Measurements from ENCODE around the gene SPAG17.

Gene SPAG17

GRCh38 chr1:118185084-118185832 lies at the start of gene SPAG17:
SPAG17 (minus strand) TSS chr1:118185228; CDS start chr1:118185157, 71 bp downstream.
- H2AFZ ChIP-seq (ENCODE audit: low read depth, low read length, severe bottlenecking) = no peak within 1 kb of the TSS
- H3F3A ChIP-seq (ENCODE audit: insufficient read depth) = no peaks in the 10 kb centered on the region
- H3K9me2 ChIP-seq (replicated peaks; ENCODE audit: insufficient read depth, low read length) = no peaks in the 10 kb centered on the region
- H3K79me2 ChIP-seq (ENCODE audit: insufficient read depth, low read length) = no peaks in the 10 kb centered on the region
- TF ChIP-seq EZH2phosphoT487 (conservative IDR thresholded peaks at IDR 0.05; ENCODE audit: low read length) (no peak), CTCF (IDR thresholded peaks at IDR 0.05; ENCODE audit: insufficient read depth, low read length, poor library complexity, severe bottlenecking) (no peak)
- H3K27me3 ChIP-seq (ENCODE audit: low read length) = no peaks in the 10 kb centered on the region
- H3K4me2 ChIP-seq (ENCODE audit: low read depth, low read length, poor library complexity, severe bottlenecking) = no peak within 1 kb of the TSS
- no peaks in the 10 kb centered on the region for H4K20me1 ChIP-seq (ENCODE audit: low read depth, low read length)
- no peaks in the 10 kb centered on the region for H3K9me3 ChIP-seq (ENCODE audit: insufficient read depth, low read length)
- no peak within 1 kb of the TSS for H3K9ac ChIP-seq (ENCODE audit: low read length)
- no peak within 1 kb of the TSS for H3K4me3 ChIP-seq (ENCODE audit: insufficient read depth, low read length, poor library complexity, severe bottlenecking)
- no peaks in the 10 kb centered on the region for H3K36me3 ChIP-seq (ENCODE audit: low read length)
- H3K27ac ChIP-seq (ENCODE audit: low read depth, low read length) = no peak within 1 kb of the TSS

DNA sequence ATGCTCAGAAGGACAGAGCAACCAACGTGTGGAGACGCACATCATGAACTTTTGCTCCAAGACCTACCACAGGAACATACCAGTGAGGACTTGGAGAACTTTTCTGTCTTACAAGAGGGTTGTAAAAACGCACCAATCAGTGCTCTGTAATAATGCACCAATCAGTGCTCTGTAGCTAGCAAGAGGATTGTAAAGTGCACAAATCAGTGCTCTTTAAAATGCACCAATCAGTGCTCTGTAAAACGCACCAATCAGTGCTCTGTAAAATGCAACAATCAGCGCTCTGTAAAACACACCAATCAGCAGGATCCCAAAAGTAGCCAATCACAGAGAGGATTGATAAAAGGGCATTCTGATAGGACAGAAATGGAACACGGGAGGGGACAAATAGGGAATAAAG lies 40.4 kb upstream of the SPAG17 start:
- no peak overlapping the region for H3K9ac ChIP-seq (ENCODE audit: low read length)
- no peaks in the 10 kb centered on the region for H3K27me3 ChIP-seq (ENCODE audit: low read length)

GRCh38 chr1:118223426-118223825 lies 38.4 kb upstream of the SPAG17 start:
- Histone ChIP-seq H3K4me2 (ENCODE audit: low read depth, low read length, poor library complexity, severe bottlenecking) (no peak overlapping the region), H3K79me2 (ENCODE audit: insufficient read depth, low read length) (no peaks in the 10 kb centered on the region)

More for the DNA sequence above, 40.4 kb upstream of the SPAG17 start:
- H3K79me2 ChIP-seq (ENCODE audit: insufficient read depth, low read length) = no peaks in the 10 kb centered on the region
- H3K9me2 ChIP-seq (replicated peaks; ENCODE audit: insufficient read depth, low read length) = no peaks in the 10 kb centered on the region
- no peaks in the 10 kb centered on the region for H4K20me1 ChIP-seq (ENCODE audit: low read depth, low read length)
- no peaks in the 10 kb centered on the region for H3K36me3 ChIP-seq (ENCODE audit: low read length)
- H3K27ac ChIP-seq (ENCODE audit: low read depth, low read length) = no peak overlapping the region
- H3F3A ChIP-seq (ENCODE audit: insufficient read depth) = no peaks in the 10 kb centered on the region
- H2AFZ ChIP-seq (ENCODE audit: low read depth, low read length, severe bottlenecking) = no peak overlapping the region
- H3K4me3 ChIP-seq (ENCODE audit: insufficient read depth, low read length, poor library complexity, severe bottlenecking) = no peak overlapping the region
- no peaks in the 10 kb centered on the region for H3K9me3 ChIP-seq (ENCODE audit: insufficient read depth, low read length)
- TF ChIP-seq CTCF (IDR thresholded peaks at IDR 0.05; ENCODE audit: insufficient read depth, low read length, poor library complexity, severe bottlenecking) = no peak
- TF ChIP-seq EZH2phosphoT487 (conservative IDR thresholded peaks at IDR 0.05; ENCODE audit: low read length) = no peak
- no peak overlapping the region for H3K4me2 ChIP-seq (ENCODE audit: low read depth, low read length, poor library complexity, severe bottlenecking)

More at GRCh38 chr1:118223426-118223825, 38.4 kb upstream of the SPAG17 start:
- Histone ChIP-seq H3K9ac (ENCODE audit: low read length) (no peak overlapping the region), H3F3A (ENCODE audit: insufficient read depth) (no peaks in the 10 kb centered on the region), H3K36me3 (ENCODE audit: low read length) (no peaks in the 10 kb centered on the region), H4K20me1 (ENCODE audit: low read depth, low read length) (no peaks in the 10 kb centered on the region), H2AFZ (ENCODE audit: low read depth, low read length, severe bottlenecking) (no peak overlapping the region), H3K9me2 (replicated peaks; ENCODE audit: insufficient read depth, low read length) (no peaks in the 10 kb centered on the region), H3K27ac (ENCODE audit: low read depth, low read length) (no peak overlapping the region), H3K4me3 (ENCODE audit: insufficient read depth, low read length, poor library complexity, severe bottlenecking) (no peak overlapping the region), H3K9me3 (ENCODE audit: insufficient read depth, low read length) (no peaks in the 10 kb centered on the region), H3K27me3 (ENCODE audit: low read length) (no peaks in the 10 kb centered on the region)
- TF ChIP-seq EZH2phosphoT487 (conservative IDR thresholded peaks at IDR 0.05; ENCODE audit: low read length) (no peak), CTCF (IDR thresholded peaks at IDR 0.05; ENCODE audit: insufficient read depth, low read length, poor library complexity, severe bottlenecking) (no peak)
